ENCODE results near the gene TOX2. TPM values are rescaled to one million over a fixed set of nuclear protein-coding genes. Genes with fewer than 3 reads are reported as not detected.

Gene TOX2
- total and polyA plus RNA-seq, 2 of the 4 experiments (the other 2 are of a cell fraction), result 1.3 to 17.5 TPM

GRCh38 chr20:44081888-44082287 is 167.2 kb downstream of the TOX2 start:
- Histone ChIP-seq H3K9ac (ENCODE audit: low read depth, low read length) (no peak overlapping the region), H3K56ac (ENCODE audit: extremely low read depth, insufficient read depth, low read length) (no peak overlapping the region), H3K9me1 (ENCODE audit: insufficient read depth, low read length) (peaks cover 5% of the 10 kb centered on the region), H4K91ac (ENCODE audit: insufficient read depth, low read depth, low read length) (no peak overlapping the region), H2BK5ac (ENCODE audit: low read depth, low read length, poor library complexity, severe bottlenecking) (no peak overlapping the region), H4K5ac (ENCODE audit: low read depth, low read length) (no peak overlapping the region), H4K8ac (ENCODE audit: low read depth in 2 of 2, low read length in 2 of 2) (no peak overlapping the region), H2BK15ac (ENCODE audit: low read depth, low read length) (0 out of 3 replicates have a peak overlapping the region, but pooled peaks have one; percentile 26), H3K23ac (ENCODE audit: low read depth, low read length) (no peak overlapping the region), H4K20me1 (ENCODE audit: insufficient read depth, low read length) (no peaks in the 10 kb centered on the region), H3K9me3 (ENCODE audit: control insufficient read depth, insufficient read depth, low read length) (no peaks in the 10 kb centered on the region), H3K4me1 (ENCODE audit: control insufficient read depth, insufficient read depth, low read length) (peaks cover 11% of the 10 kb centered on the region), H2AK9ac (replicated peaks; ENCODE audit: low read depth, low read length, poor library complexity) (no peak overlapping the region), H3K14ac (replicated peaks; ENCODE audit: low read depth, low read length) (no peak overlapping the region), H3K18ac (ENCODE audit: low read depth, low read length) (no peak overlapping the region), H2AFZ (replicated peaks; ENCODE audit: low read length, poor library complexity) (no peak overlapping the region), H3K27me3 (ENCODE audit: control insufficient read depth, insufficient read depth, low read length) (no peaks in the 10 kb centered on the region), H2BK120ac (ENCODE audit: low read depth, low read length) (peak overlapping the region; percentile 33; the same call in 1 of the 2 replicates), H2AK5ac (ENCODE audit: low read depth, low read length) (peak overlapping the region; percentile 49; the same call in 1 of the 2 replicates), H3K4me3 (ENCODE audit: insufficient read depth, low read depth, low read length) (no peak overlapping the region), H3K4ac (ENCODE audit: low read depth, low read length) (peak overlapping the region; percentile 67; the same call in 1 of the 2 replicates), H3K36me3 (ENCODE audit: control insufficient read depth, insufficient read depth, low read length) (no peaks in the 10 kb centered on the region), H3K4me2 (ENCODE audit: low read depth, low read length) (no peak overlapping the region), H2BK20ac (ENCODE audit: low read depth, low read length) (no peak overlapping the region; the same call in 1 of the 2 replicates), H3K79me1 (ENCODE audit: low read depth in 1 of 2, low read length in 2 of 2) (no peaks in the 10 kb centered on the region), H3K27ac (ENCODE audit: insufficient read depth, low read length) (no peak overlapping the region)
- DNase-seq (no peak), ATAC-seq (ENCODE audit: low read depth) (no peak)
- intact Hi-C loops (cut with micrococcal nuclease) (loop anchor here (2.0 to 5.0 kb wide), 2 partner anchors 167 to 620 kb away; partner anchors contain the start of gene TOX2), dilution Hi-C loops (cut with HindIII; ENCODE audit: low sequenced_read_pairs, unreplicated experiment) (no loop called here), in situ Hi-C loops (cut with MboI; ENCODE audit: low sequenced_read_pairs) (loop anchor here (5.0 kb wide), 2 partner anchors 330 to 545 kb away; no protein-coding TSS in a partner anchor)
- whole genome bisulfite sequencing, 2 experiments (ENCODE audit: extremely low coverage in 2 of 2, insufficient read length in 1 of 2), result no CpG with 5 or more reads among the region's 5 CpGs
- CTCF ChIA-PET, result interaction anchor here (1.9 kb wide), 1 partner anchor 331 kb away, joined by 21 read pairs; no protein-coding TSS in a partner anchor
- no TSS peak for BruUV-seq (replicated peaks)
- TF ChIP-seq MAFK (IDR thresholded peaks at IDR 0.05; ENCODE audit: low read depth, low read length), result no peak
- no peak for TF ChIP-seq POLR2A (IDR thresholded peaks at IDR 0.05; ENCODE audit: low read depth, low read length)
- TF ChIP-seq CTCF (conservative IDR thresholded peaks at IDR 0.05; ENCODE audit: low read depth, low read length), result no peak
- no peak for TF ChIP-seq BHLHE40 (IDR thresholded peaks at IDR 0.05; ENCODE audit: low read depth, low read length)
- TF ChIP-seq RAD21 (IDR thresholded peaks at IDR 0.05; ENCODE audit: low read length), result no peak
- TF ChIP-seq ELK1 (IDR thresholded peaks at IDR 0.05; ENCODE audit: borderline replicate concordance, low read depth, low read length), result no peak
- no peak for TF ChIP-seq SMC3 (IDR thresholded peaks at IDR 0.05; ENCODE audit: low read depth, low read length)
- no peak for TF ChIP-seq USF2 (IDR thresholded peaks at IDR 0.05; ENCODE audit: low read depth, low read length)
- no peak for TF ChIP-seq CEBPB (IDR thresholded peaks at IDR 0.05; ENCODE audit: low read depth, low read length)
- no peak for TF ChIP-seq CHD1 (IDR thresholded peaks at IDR 0.05; ENCODE audit: low read depth, low read length)
- no peak for TF ChIP-seq RFX5 (IDR thresholded peaks at IDR 0.05; ENCODE audit: low read depth, low read length)
- no peak for TF ChIP-seq RCOR1 (IDR thresholded peaks at IDR 0.05; ENCODE audit: insufficient replicate concordance, low read length)
- TF ChIP-seq NFE2L2 (IDR thresholded peaks at IDR 0.05; ENCODE audit: low read depth, low read length), result no peak
- no peak for TF ChIP-seq MXI1 (IDR thresholded peaks at IDR 0.05; ENCODE audit: borderline replicate concordance, low read depth, low read length)
- no peak for TF ChIP-seq MAZ (IDR thresholded peaks at IDR 0.05; ENCODE audit: borderline replicate concordance, low read depth, low read length)
- no peak for TF ChIP-seq FOS (IDR thresholded peaks at IDR 0.05; ENCODE audit: low read depth, low read length)
- POLR2A ChIA-PET (ENCODE audit: unreplicated experiment), result no interaction called here

Data from IMR-90 (cell line).